Hepatocyte (in vitro differentiated cells): ENCODE measurements around the gene NOL6.

Experiments
- CTCF ChIP-seq: fragments of 200-600 bp; sonication (generic); IDR thresholded peaks from 2 replicates; pipeline ENCODE4 v1.5.1; 2016; ENCODE audit warnings: antibody characterized with exemption, mild to moderate bottlenecking; ENCODE audit not compliant: poor library complexity
- EZH2 ChIP-seq: fragments of 200-600 bp; sonication (generic); IDR thresholded peaks from 2 replicates; pipeline ENCODE4 v1.6.1; 2016; ENCODE audit warnings: antibody characterized with exemption, mild to moderate bottlenecking, borderline replicate concordance

GRCh38 chr9:33468215-33468730, 5.5 kb downstream of the NOL6 start:
- TF ChIP-seq CTCF: no peak
- no peak for TF ChIP-seq EZH2
